Pancreas (tissue), 10 donors: ENCODE results near the gene CLEC5A. TPM values are rescaled to one million over a fixed set of nuclear protein-coding genes. Genes with fewer than 3 reads are reported as not detected.

ENCODE experiments used
- ATAC-seq, 4 donors: fragments of 200-7000 bp; cut with Tn5 transposase; one replicate each; pipeline versions ENCODE4 v1.8.0 to v1.9.1; 2020; ENCODE audit warnings: mild to moderate bottlenecking in 4 of 4, moderate library complexity in 4 of 4
- DNase-seq, 6 donors: peaks; one replicate each; pipeline ENCODE4 v3.0.0-alpha.2; 2020
- FAIRE-seq: peaks from 2 replicates; lab custom pipeline; 2012; peaks lifted over from hg19 to GRCh38; lab: Jason Lieb, UNC
- H3K27ac ChIP-seq, 4 donors: fragments of 200-600 bp; sonication (generic); 1 replicate in 3 of 4; 2 replicates in 1 of 4; pipeline versions ENCODE4 v1.5.0 to v1.8.0; 2020
- H3K27me3 ChIP-seq, 4 donors: fragments of 200-600 bp; one replicate each; pipeline ENCODE4 v1.8.0; 2021
- H3K36me3 ChIP-seq, 3 donors: fragments of 200-600 bp; sonication (generic) in 1 of 3; one replicate each; pipeline versions ENCODE4 v1.5.0 to v1.8.0; 2020 to 2021
- H3K4me1 ChIP-seq, 3 donors: fragments of 200-600 bp; one replicate each; pipeline ENCODE4 v1.8.0; 2021
- H3K4me3 ChIP-seq, 4 donors: fragments of 200-600 bp; sonication (generic) in 2 of 4; one replicate each; pipeline versions ENCODE4 v1.5.0 to v1.8.0; 2020 to 2021
- H3K9me3 ChIP-seq, 4 donors: fragments of 200-600 bp; one replicate each; pipeline ENCODE4 v1.8.0; 2021
- WGBS, 2 donors: extraction: QIAGEN DNeasy Blood & Tissue Kit; methylation state at CpG; one replicate each; pipeline ENCODE4 v1.1.7; 2013; 5-methylcytosine and 5-hydroxymethylcytosine counted together
- intact Hi-C, 3 donors: fragments of 100-400 bp; cut with DNase I; formaldehyde crosslinking; loops; one replicate each; pipeline versions ENCODE4 v1.11.1 to v1.14.2; 2022
- polyA plus RNA-seq, 2 donors: library from polyadenylated mRNA; stranded (reverse); fragments of 200-250 nt; gene quantifications; one replicate each; pipeline ENCODE4 v1.2.3, GENCODE V29; 2013
- total RNA-seq, 6 donors: library from RNA; stranded (reverse); fragmentation: NEBNext Ultra II Directional in 4 of 6; extraction: Animal tissue kit (Norgen Biotek cat#: 25700) in 4 of 6; gene quantifications; one replicate each; pipeline versions ENCODE4 v1.2.1 to v1.2.4, GENCODE V29; 2021 to 2023
- TF ChIP-seq, protein P1 (sequence below), 4 donors: fragments of 200-600 bp; sonication (generic) in 3 of 4; IDR thresholded peaks; one replicate each; pipeline versions ENCODE4 v1.5.0 to v1.8.0; 2021; ENCODE audit warnings: antibody characterized with exemption in 4 of 4
- donor health status: healthy with polysubstance abuse.
- donor health status: DM: no; HTN: no; CAD: no; lungs with moderate emphysema.
- donor health status: DM: no; HTN: no; CAD: no.
- donor health status: control.
- donor health status: control.
- donor health status: Bipolar disorder and iron deficiency.
- donor health status: DM: yes; HTN: yes; CAD: no.
- donor health status: DM: no; HTN: no; CAD: no.
- donor health status: DM: no; HTN: no; CAD: no.
- donor health status: DM: yes; HTN: yes; CAD: no.

The CLEC5A gene
- total and polyA plus RNA-seq, 8 donors: 0.14 to 5.3 (median 0.87) TPM

DNA sequence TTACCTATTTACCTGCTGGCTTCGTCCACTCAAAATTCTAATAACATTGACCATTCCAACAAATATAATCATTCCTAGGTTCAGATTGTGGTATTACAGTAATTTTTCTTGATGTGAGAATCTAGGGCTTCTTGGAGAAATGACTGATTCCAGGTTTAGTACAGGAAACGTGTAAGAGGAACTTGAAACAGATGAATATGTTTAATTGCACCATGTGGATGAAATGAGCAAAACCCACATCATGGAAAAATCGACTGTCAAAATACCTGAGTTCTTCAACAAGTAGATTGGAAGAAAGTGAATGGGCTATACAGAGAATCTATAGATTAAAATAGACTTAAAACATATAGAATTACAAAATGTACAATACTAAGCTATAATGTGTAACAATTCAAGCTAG lies 55.4 kb downstream of the CLEC5A start:
- TF ChIP-seq, protein P1, sequence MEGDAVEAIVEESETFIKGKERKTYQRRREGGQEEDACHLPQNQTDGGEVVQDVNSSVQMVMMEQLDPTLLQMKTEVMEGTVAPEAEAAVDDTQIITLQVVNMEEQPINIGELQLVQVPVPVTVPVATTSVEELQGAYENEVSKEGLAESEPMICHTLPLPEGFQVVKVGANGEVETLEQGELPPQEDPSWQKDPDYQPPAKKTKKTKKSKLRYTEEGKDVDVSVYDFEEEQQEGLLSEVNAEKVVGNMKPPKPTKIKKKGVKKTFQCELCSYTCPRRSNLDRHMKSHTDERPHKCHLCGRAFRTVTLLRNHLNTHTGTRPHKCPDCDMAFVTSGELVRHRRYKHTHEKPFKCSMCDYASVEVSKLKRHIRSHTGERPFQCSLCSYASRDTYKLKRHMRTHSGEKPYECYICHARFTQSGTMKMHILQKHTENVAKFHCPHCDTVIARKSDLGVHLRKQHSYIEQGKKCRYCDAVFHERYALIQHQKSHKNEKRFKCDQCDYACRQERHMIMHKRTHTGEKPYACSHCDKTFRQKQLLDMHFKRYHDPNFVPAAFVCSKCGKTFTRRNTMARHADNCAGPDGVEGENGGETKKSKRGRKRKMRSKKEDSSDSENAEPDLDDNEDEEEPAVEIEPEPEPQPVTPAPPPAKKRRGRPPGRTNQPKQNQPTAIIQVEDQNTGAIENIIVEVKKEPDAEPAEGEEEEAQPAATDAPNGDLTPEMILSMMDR (IDR thresholded peaks at IDR 0.05): no peak
- 73 to 85% methylated on average over 3 of the region's 3 CpGs for WGBS, 2 donors
- intact Hi-C loops: no loop called here
- Histone ChIP-seq H3K4me1 (no peaks in the 10 kb centered on the region), H3K4me3 (no peak overlapping the region), H3K9me3 (no peaks in the 10 kb centered on the region), H3K27me3 (no peaks in the 10 kb centered on the region), H3K36me3 (no peaks in the 10 kb centered on the region), H3K27ac (no peak overlapping the region)
- ATAC-seq (no peak), FAIRE-seq (no peak), DNase-seq (no peak)

DNA sequence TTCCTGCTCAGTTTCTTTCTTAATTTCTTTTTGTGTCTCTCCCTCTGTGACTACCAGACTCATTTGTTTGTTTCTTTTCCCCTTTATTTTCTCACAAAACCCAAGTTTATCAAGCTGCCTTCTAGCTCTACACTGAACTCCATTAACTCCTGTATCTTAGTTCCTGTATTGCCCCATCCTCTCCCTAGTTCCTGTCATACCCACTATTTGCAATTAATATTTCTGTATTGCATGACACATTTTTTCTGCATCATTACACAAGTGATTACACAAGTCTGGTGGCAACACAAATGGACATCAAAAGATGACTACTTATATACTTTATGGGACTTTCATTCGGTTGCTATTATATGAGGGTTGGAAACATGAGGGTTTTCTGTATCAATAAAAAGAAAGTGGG lies 57.5 kb downstream of the CLEC5A start:
- Histone ChIP-seq H3K27me3 (no peaks in the 10 kb centered on the region), H3K36me3 (no peaks in the 10 kb centered on the region), H3K4me3 (no peak overlapping the region), H3K27ac (no peak overlapping the region), H3K9me3 (no peaks in the 10 kb centered on the region), H3K4me1 (no peaks in the 10 kb centered on the region)
- DNase-seq (no peak), FAIRE-seq (no peak), ATAC-seq (no peak)
- WGBS, 2 donors: 91 to 94% methylated on average over 1 of the region's 1 CpG
- intact Hi-C loops: no loop called here
- TF ChIP-seq, protein P1 (IDR thresholded peaks at IDR 0.05): no peak

DNA sequence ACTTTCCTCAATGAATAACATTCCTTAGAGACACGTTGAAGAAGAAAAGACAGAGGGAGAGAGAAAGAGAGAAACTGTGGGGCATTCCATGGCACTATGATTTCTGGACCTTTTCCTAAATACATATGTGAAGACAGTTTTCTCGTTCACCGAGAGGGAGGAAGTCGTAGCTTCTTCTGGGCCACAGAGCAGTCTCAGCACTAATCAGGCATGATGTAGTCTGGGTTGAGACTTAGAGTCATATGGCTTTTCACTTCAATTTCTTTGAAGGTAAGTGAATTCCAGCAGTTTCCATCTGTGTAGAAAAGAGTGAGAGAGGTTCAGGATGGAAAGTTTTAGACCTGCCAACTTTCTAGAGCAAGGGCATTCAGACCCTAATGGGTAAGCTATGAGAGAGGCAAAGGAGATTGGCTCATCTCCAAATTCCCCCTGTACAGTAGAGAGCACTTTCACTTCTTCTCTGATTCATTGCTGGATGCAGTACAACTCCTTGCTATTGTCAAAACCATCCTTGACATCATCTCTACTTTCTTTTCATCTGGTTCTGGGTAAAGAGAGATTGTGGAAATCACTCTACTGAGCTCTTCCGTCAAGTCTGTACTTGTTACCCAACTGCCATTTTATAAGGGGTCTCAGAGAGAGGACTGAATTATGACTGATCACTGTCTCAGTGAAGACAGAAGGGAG lies 62.1 kb downstream of the CLEC5A start:
- H3K27ac ChIP-seq: no peak overlapping the region
- no peaks in the 10 kb centered on the region for H3K9me3 ChIP-seq
- no peaks in the 10 kb centered on the region for H3K36me3 ChIP-seq
- H3K4me3 ChIP-seq: no peak overlapping the region
- intact Hi-C loops: no loop called here
- TF ChIP-seq, protein P1 (IDR thresholded peaks at IDR 0.05): no peak
- peak in 1 of 4 donors; percentile 23 for ATAC-seq
- DNase-seq: no peak
- H3K4me1 ChIP-seq: no peaks in the 10 kb centered on the region
- 78 to 80% methylated on average over 5 of the region's 5 CpGs for WGBS, 2 donors
- no peak for FAIRE-seq
- no peaks in the 10 kb centered on the region for H3K27me3 ChIP-seq

DNA sequence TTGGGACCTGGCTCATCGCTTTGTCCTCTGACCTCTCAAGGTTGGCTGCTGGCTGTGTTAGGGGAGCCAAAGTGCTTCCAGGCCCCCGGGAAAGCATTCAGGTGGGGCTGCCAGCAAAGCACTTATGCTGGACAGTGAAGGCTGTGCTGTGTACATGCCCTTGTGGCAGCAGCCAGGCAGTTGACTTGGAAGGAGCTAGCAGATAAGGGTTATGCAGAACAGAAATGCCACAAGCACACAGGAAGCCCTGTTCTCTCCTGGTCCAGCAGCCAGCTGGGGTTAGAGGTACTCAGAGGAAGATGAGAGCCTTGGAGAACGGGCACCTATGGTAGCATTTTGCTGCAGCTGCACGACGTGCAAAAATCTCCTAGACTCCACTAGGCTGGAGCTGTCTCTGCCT lies 65.8 kb downstream of the CLEC5A start:
- DNase-seq (no peak), ATAC-seq (peak in 1 of 4 donors; percentile 58), FAIRE-seq (no peak)
- Histone ChIP-seq H3K36me3 (no peaks in the 10 kb centered on the region), H3K27me3 (no peaks in the 10 kb centered on the region), H3K4me3 (no peak overlapping the region), H3K9me3 (no peaks in the 10 kb centered on the region), H3K27ac (no peak overlapping the region), H3K4me1 (no peaks in the 10 kb centered on the region)
- WGBS, 2 donors: 59 to 60% methylated on average over 5 of the region's 5 CpGs
- TF ChIP-seq, protein P1 (IDR thresholded peaks at IDR 0.05): no peak
- intact Hi-C loops: no loop called here

DNA sequence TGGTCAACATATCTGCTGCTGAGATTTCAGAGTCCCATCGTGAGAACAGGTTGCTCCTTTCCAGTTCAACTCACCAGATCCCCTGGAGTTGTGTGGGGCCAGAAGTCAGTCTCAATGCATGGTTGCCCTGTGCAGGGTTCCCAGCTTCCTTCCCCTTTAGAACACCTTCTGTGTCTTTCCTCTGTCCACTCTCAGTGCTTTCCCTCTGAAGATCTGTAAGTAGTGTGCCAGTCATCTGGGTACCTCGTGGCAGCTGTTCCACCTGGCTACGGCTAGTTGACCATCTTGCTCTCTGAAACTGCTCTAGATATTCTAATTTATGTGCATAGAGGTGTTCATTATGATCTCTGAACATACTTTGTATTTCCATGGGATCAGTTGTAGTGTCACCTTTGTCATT lies 69.4 kb downstream of the CLEC5A start:
- H3K4me1 ChIP-seq: no peaks in the 10 kb centered on the region
- H3K36me3 ChIP-seq: no peaks in the 10 kb centered on the region
- TF ChIP-seq, protein P1 (IDR thresholded peaks at IDR 0.05): no peak
- DNase-seq: no peak
- FAIRE-seq: no peak
- intact Hi-C loops: no loop called here
- H3K27me3 ChIP-seq: no peaks in the 10 kb centered on the region
- ATAC-seq: no peak
- no peak overlapping the region for H3K4me3 ChIP-seq
- H3K27ac ChIP-seq: no peak overlapping the region
- no peaks in the 10 kb centered on the region for H3K9me3 ChIP-seq
- WGBS, 2 donors: 91 to 98% methylated on average over 3 of the region's 3 CpGs
